ENCODE measurements around the gene MRPS14.

DNA sequence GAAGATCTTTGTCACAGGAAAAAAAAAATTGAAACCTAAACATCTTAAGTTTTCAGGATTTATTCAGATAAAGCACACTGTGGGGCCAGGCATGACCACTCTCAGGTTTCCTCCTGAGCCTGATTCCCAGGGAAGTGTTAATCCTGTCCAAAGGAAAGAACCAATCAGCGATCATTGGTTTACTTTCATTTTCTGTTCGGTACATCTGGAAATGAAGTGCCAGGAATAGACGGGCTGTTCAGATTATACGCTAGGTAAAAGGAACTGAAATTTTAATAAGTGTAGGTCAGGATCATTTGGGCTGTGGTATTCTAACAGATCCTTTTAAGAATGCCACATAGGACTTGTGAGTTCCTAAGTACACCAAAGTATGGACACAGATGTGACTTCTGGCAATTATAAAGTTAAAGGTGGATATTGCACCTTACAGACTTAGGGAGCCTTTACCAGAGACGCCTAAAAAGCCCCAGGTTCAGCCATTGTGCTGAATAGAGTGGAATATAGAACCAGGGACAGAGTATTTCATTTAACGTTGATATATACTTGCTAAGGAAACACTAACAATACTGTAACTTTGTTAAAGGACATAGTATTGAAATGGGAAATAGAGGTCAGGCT lies 32.7 kb downstream of the MRPS14 start:
- TF ChIP-seq ZSCAN29 (IDR thresholded peaks at IDR 0.05) = no peak
- TF ChIP-seq, protein P1, sequence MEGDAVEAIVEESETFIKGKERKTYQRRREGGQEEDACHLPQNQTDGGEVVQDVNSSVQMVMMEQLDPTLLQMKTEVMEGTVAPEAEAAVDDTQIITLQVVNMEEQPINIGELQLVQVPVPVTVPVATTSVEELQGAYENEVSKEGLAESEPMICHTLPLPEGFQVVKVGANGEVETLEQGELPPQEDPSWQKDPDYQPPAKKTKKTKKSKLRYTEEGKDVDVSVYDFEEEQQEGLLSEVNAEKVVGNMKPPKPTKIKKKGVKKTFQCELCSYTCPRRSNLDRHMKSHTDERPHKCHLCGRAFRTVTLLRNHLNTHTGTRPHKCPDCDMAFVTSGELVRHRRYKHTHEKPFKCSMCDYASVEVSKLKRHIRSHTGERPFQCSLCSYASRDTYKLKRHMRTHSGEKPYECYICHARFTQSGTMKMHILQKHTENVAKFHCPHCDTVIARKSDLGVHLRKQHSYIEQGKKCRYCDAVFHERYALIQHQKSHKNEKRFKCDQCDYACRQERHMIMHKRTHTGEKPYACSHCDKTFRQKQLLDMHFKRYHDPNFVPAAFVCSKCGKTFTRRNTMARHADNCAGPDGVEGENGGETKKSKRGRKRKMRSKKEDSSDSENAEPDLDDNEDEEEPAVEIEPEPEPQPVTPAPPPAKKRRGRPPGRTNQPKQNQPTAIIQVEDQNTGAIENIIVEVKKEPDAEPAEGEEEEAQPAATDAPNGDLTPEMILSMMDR (IDR thresholded peaks at IDR 0.05 in 2 of 3, conservative IDR thresholded peaks at IDR 0.05 in 1 of 3; ENCODE audit: insufficient read depth in 2 of 3, low read depth in 1 of 3, low read length in 3 of 3) = no peak
- TF ChIP-seq, protein P2, sequence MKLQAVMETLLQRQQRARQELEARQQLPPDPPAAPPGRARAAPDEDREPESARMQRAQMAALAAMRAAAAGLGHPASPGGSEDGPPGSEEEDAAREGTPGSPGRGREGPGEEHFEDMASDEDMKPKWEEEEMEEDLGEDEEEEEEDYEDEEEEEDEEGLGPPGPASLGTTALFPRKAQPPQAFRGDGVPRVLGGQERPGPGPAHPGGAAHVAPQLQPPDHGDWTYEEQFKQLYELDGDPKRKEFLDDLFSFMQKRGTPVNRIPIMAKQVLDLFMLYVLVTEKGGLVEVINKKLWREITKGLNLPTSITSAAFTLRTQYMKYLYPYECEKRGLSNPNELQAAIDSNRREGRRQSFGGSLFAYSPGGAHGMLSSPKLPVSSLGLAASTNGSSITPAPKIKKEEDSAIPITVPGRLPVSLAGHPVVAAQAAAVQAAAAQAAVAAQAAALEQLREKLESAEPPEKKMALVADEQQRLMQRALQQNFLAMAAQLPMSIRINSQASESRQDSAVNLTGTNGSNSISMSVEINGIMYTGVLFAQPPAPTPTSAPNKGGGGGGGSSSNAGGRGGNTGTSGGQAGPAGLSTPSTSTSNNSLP (IDR thresholded peaks at IDR 0.05; ENCODE audit: borderline replicate concordance, low read depth, low read length) = no peak
- TF ChIP-seq HCFC1 (IDR thresholded peaks at IDR 0.05; ENCODE audit: low read depth, low read length) = no peak
- no peak for TF ChIP-seq TAF15 (IDR thresholded peaks at IDR 0.05; ENCODE audit: low read depth, low read length)
- no peak for TF ChIP-seq ZNF24 (IDR thresholded peaks at IDR 0.05)
- no peak for TF ChIP-seq TCF7L2 (IDR thresholded peaks at IDR 0.05; ENCODE audit: low read depth, low read length)
- no peak for TF ChIP-seq ZNF311 (CRISPR knock-in tag; IDR thresholded peaks at IDR 0.05)

All from K562 (cell line).